ENCODE measurements around the gene BCL7A. TPM values are rescaled to one million over a fixed set of nuclear protein-coding genes. Genes with fewer than 3 reads are reported as not detected.

The BCL7A gene
- polyA plus RNA-seq, 1 of the 3 experiments (the other 2 are of a cell fraction) = 34.0 TPM

DNA sequence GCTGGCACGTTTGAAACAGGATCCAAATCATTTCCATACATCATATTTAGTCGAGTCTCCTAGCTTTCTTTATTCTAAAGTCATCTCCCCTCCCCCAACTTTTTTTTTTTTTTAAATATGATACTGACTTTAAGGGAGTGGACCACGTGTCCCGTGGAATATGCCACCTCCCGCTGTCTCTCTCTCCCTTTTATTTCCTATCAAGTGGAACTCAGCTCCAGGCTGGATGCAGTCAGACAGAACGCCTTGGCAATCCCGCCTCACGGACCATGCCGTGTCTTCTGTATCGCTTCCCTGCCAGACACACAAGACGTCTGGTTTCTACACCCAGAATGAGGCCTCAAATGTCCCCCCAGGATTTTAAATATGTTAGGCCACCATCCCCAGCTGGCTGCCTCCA is 21.2 kb downstream of the BCL7A start:
- H3K4me3 ChIP-seq (ENCODE audit: low read depth in 2 of 2, low read length in 1 of 2) = no peak overlapping the region
- H3K27ac ChIP-seq (ENCODE audit: low read depth in 2 of 2, low read length in 1 of 2) = no peak overlapping the region
- no peaks in the 10 kb centered on the region for H3K9me3 ChIP-seq
- no peak overlapping the region for H2AFZ ChIP-seq (ENCODE audit: low read depth)
- H3K9me2 ChIP-seq = no peaks in the 10 kb centered on the region
- H3K27me3 ChIP-seq (ENCODE audit: insufficient read depth) = no peaks in the 10 kb centered on the region
- peaks cover 7% of the 10 kb centered on the region for H3F3A ChIP-seq (replicated peaks; ENCODE audit: insufficient read depth)
- ChIA-PET POLR2A (no interaction called here), CTCF (interaction anchor here (1.9 to 2.4 kb wide), 2 partner anchors 11 to 80 kb away, joined by 7 to 11 read pairs; no protein-coding TSS in a partner anchor)
- H4K20me1 ChIP-seq (ENCODE audit: insufficient read depth) = no peaks in the 10 kb centered on the region
- no peak for DNase-seq
- WGBS (ENCODE audit: low lambda C conversion rate) = 89% methylated on average over 11 of the region's 11 CpGs
- H3K4me1 ChIP-seq (ENCODE audit: control insufficient read depth in 1 of 2, insufficient read depth in 2 of 2, low read depth in 1 of 2, low read length in 1 of 2) = no peaks in the 10 kb centered on the region
- TF ChIP-seq GABPA (IDR thresholded peaks at IDR 0.05; ENCODE audit: low read depth) (no peak), CHD2 (IDR thresholded peaks at IDR 0.05; ENCODE audit: low read length, partially characterized antibody) (no peak), GATA2 (CRISPR knock-in tag; IDR thresholded peaks at IDR 0.05) (no peak), RCOR1 (IDR thresholded peaks at IDR 0.05; ENCODE audit: low read length) (no peak), ELF1 (IDR thresholded peaks at IDR 0.05) (no peak), JUND (IDR thresholded peaks at IDR 0.05) (no peak), TCF12 (IDR thresholded peaks at IDR 0.05) (no peak), MXI1 (IDR thresholded peaks at IDR 0.05; ENCODE audit: low read depth, low read length) (no peak), POLR2AphosphoS5 (IDR thresholded peaks at IDR 0.05; ENCODE audit: low read depth, low read length) (no peak), FOXJ3 (CRISPR knock-in tag; IDR thresholded peaks at IDR 0.05) (no peak), RAD21 (IDR thresholded peaks at IDR 0.05; ENCODE audit: low read length) (no peak), RXRA (IDR thresholded peaks at IDR 0.05; ENCODE audit: borderline replicate concordance, low read depth) (no peak), NRF1 (IDR thresholded peaks at IDR 0.05; ENCODE audit: low read depth, low read length) (no peak)
- TF ChIP-seq, protein P1, sequence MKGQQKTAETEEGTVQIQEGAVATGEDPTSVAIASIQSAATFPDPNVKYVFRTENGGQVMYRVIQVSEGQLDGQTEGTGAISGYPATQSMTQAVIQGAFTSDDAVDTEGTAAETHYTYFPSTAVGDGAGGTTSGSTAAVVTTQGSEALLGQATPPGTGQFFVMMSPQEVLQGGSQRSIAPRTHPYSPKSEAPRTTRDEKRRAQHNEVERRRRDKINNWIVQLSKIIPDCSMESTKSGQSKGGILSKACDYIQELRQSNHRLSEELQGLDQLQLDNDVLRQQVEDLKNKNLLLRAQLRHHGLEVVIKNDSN (IDR thresholded peaks at IDR 0.05; ENCODE audit: borderline replicate concordance, low read depth) = no peak
- peaks cover 19% of the 10 kb centered on the region; the same call in 1 of the 2 replicates for H3K79me2 ChIP-seq (ENCODE audit: insufficient read depth)
- peaks cover 9 to 52% of the 10 kb centered on the region in 2 experiments for H3K36me3 ChIP-seq (replicated peaks in 1 of 2; ENCODE audit: control insufficient read depth in 1 of 2, insufficient read depth in 2 of 2, low read length in 1 of 2)
- H3K4me2 ChIP-seq = no peak overlapping the region
- no peak overlapping the region for H3K9ac ChIP-seq

GRCh38 chr12:122043476-122043875 is 21.8 kb downstream of the BCL7A start:
- peaks cover 11% of the 10 kb centered on the region for H3F3A ChIP-seq (replicated peaks; ENCODE audit: insufficient read depth)
- H2AFZ ChIP-seq (ENCODE audit: low read depth) = no peak overlapping the region
- no peaks in the 10 kb centered on the region for H3K4me1 ChIP-seq (ENCODE audit: control insufficient read depth in 1 of 2, insufficient read depth in 2 of 2, low read depth in 1 of 2, low read length in 1 of 2)
- no peaks in the 10 kb centered on the region for H3K9me2 ChIP-seq
- ChIA-PET POLR2A (no interaction called here), CTCF (interaction anchor here (1.9 to 2.4 kb wide), 2 partner anchors 12 to 80 kb away, joined by 7 to 11 read pairs; no protein-coding TSS in a partner anchor)
- peaks cover 9 to 54% of the 10 kb centered on the region in 2 experiments for H3K36me3 ChIP-seq (replicated peaks in 1 of 2; ENCODE audit: control insufficient read depth in 1 of 2, insufficient read depth in 2 of 2, low read length in 1 of 2)
- H3K79me2 ChIP-seq (ENCODE audit: insufficient read depth) = peaks cover 17% of the 10 kb centered on the region; the same call in 1 of the 2 replicates
- no peak overlapping the region for H3K4me2 ChIP-seq
- TF ChIP-seq NRF1 (IDR thresholded peaks at IDR 0.05; ENCODE audit: low read depth, low read length) = no peak
- TF ChIP-seq CTCF (IDR thresholded peaks at IDR 0.05) = no peak
- TF ChIP-seq YY1 (IDR thresholded peaks at IDR 0.05; ENCODE audit: low read depth) = no peak
- TF ChIP-seq FOXM1 (IDR thresholded peaks at IDR 0.05; ENCODE audit: low read depth) = no peak
- no peak for TF ChIP-seq FOSL2 (IDR thresholded peaks at IDR 0.05; ENCODE audit: borderline replicate concordance, low read depth)
- TF ChIP-seq IRF3 (IDR thresholded peaks at IDR 0.05; ENCODE audit: low read depth, low read length) = no peak
- DNase-seq = no peak
- no peak overlapping the region for H3K27ac ChIP-seq (ENCODE audit: low read depth in 2 of 2, low read length in 1 of 2)
- H4K20me1 ChIP-seq (ENCODE audit: insufficient read depth) = no peaks in the 10 kb centered on the region
- 96% methylated on average over 15 of the region's 15 CpGs for WGBS (ENCODE audit: low lambda C conversion rate)
- H3K9ac ChIP-seq = no peak overlapping the region
- H3K4me3 ChIP-seq (ENCODE audit: low read depth in 2 of 2, low read length in 1 of 2) = no peak overlapping the region
- no peaks in the 10 kb centered on the region for H3K27me3 ChIP-seq (ENCODE audit: insufficient read depth)
- no peaks in the 10 kb centered on the region for H3K9me3 ChIP-seq
